ENCODE data around the gene YIPF2.
A peak's percentile ranks its signal among the peaks of the same experiment; 100 is the strongest.
"Not testable (repeated sequence)": the region's sequence is repeated elsewhere in the genome, so short reads cannot be mapped to it uniquely, and the experiment has no call there.

The YIPF2 gene

GRCh38 chr19:10928563-10929401 is at the start of gene YIPF2, which contains the start of gene TIMM29:
Gene YIPF2, minus strand, starts transcription at chr19:10928639. Its CDS starts 229 bp downstream, at chr19:10928410.
Gene TIMM29, plus strand, starts transcription at chr19:10928811. Its CDS starts 12 bp downstream, at chr19:10928823.
- DNase-seq (ENCODE audit: low read depth in 3 of 3) = peak; percentile 81 to 92 (median 86)

DNA sequence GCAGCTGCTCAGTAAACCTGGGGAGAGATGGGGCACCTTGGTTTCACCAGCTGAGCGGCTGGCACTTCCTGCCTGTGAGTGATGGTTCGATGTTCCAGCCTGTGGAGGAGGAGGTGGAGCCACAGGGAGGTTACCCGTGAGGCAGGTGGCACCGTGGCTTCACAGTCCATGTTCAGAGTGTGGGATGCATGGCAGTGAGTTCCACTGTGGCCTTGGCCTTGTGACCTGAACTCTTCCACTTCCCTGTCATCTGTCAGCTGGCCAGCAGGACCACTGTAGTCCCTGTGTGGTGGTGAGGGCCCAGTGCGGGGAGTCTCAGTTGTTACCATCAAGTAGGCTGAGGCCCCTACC is 49.3 kb upstream of the YIPF2 start:
- DNase-seq (ENCODE audit: low read depth in 3 of 3) = no peak

DNA sequence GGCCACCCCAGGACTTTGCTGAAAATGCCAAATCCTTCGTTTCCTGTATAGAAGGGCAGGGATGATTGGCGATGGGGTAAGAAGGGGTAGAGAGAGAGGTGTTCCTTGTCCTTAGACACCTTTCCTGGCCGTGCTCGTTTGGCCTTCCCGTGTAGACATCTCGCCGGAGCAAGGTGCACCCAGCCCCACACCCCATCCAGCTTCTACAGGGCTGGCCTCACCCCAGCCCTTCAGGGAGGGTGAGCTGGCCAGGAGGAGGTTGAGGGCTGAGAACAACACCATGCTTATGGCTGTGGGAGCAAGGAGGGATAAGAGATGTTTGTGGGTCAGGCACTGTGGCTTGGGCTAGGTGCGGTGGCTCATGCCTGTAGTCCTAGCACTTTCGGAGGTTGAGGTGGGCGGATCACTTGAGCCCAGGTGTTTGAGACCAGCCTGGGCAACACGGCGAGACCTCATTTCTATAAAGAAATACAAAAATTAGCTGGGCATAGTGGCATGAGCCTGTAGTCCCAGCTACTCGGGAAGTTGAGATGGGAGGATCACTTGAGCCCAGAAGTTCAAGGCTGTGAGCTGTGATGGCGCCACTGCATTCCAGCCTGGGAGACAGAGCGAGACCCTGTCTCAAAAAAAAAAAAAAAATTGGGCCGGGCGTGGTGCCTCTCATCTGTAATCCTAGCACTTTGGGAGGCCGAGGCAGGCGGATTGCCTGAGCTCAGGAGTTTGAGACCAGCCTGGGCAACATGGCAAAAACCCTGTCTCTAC is 47.9 kb upstream of the YIPF2 start:
- no peak for DNase-seq (ENCODE audit: low read depth in 3 of 3)

- no peak for DNase-seq (ENCODE audit: low read depth in 3 of 3)
Measured at GRCh38 chr19:10975374-10976130, 47.1 kb upstream of the YIPF2 start.

DNA sequence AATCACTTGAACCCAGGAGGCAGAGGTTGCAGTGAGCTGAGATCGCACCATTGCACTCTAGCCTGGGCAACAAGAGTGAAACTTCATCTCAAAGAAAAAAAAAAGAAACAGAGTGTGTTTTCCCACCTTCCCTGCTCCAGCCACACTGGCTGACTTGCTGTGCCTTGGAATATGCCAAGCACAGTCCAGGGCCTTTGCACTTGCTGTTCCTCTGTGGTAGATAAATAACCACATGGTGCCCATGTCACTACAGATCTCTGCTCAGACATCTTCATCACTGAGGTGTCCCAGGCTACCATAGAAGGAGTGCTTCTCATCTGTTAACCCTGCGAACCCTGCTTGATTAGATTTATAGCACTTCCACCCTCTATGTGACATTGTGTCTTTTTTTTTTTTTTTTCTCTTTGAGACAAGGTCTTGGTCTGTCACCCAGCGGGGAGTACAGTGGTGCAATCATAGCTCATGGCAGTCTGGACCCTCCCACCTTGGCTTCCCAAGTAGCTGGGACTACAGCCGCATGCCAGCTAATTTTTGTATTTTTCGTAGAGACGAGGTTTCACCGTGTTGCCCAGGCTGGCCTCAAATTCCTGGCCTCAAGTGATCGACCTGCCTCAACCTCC is 42.8 kb upstream of the YIPF2 start:
- no peak for DNase-seq (ENCODE audit: low read depth in 3 of 3)

DNA sequence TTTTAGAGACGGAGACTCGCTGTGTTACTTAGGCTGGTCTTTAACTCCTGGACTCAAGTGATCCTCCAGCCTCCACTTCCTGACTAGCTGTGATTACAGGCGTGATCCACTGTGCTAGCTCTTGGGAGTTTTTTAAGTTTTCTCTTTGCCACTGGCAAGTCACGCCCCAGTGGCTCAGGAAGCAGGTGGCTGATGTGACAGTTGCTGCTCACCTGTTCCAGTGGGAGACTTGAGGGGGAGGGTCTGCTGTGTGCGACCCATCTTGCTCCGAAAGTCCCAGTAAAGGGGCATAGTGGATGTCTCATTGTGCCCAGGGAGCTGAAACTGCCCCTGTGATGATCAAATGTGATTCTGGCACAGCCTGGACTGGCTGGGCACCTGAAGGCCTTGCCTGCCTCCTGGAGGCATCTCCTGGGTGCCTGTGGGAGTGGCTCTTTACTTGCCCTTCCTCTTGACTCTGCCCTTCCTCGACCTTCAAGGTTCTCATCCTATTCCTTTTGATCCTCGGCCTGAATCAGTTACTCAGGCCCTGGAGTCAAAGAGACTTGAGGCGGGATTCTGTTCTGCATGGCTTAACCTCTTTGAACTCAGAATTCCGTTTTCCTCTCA is 40.2 kb upstream of the YIPF2 start:
- no peak for DNase-seq (ENCODE audit: low read depth in 3 of 3)

- no peak for DNase-seq (ENCODE audit: low read depth in 3 of 3)
Measured at GRCh38 chr19:10966809-10967208, 38.4 kb upstream of the YIPF2 start.

- DNase-seq (ENCODE audit: low read depth in 3 of 3) = no peak
Measured at GRCh38 chr19:10965398-10965797, 37.0 kb upstream of the YIPF2 start.

DNA sequence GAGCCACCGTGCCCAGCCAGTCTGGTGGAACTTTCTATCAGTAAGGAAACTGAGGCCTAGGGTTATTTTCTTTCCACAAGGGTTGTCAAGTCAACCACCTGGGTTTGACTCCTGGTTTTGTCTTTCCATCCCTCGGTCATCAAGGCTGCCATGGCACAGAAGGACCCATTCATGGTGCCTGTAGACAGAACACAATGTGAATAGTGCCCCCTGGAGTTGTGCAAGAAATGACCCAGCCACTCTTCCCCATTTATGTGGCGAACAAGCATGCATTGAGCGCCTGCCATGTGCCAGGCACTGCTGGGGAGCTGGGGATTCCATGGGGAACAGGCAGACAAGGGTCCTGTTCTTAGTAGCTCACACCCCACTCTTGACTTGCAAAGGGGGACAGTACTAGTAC is 36.5 kb upstream of the YIPF2 start:
- DNase-seq (ENCODE audit: low read depth in 3 of 3) = no peak

DNA sequence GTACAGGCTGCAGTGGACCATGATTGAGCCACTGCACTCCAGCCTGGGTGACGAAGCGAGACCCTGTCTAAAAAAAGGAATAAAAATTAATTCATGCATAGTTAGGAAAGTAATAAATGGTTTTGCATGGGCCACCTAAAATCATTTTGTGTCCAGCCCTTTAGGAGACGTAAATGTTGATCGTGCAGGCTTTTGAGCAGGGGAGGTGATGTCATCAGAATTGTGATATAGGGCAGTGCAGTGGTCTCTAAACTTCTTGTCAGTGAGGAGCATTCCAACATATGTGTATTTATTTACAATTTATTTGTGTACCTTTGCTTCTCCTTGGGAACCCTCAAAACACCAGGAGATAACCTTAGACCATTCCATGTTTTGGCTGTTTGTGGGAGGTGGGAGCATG is 35.4 kb upstream of the YIPF2 start:
- no peak for DNase-seq (ENCODE audit: low read depth in 3 of 3)

DNA sequence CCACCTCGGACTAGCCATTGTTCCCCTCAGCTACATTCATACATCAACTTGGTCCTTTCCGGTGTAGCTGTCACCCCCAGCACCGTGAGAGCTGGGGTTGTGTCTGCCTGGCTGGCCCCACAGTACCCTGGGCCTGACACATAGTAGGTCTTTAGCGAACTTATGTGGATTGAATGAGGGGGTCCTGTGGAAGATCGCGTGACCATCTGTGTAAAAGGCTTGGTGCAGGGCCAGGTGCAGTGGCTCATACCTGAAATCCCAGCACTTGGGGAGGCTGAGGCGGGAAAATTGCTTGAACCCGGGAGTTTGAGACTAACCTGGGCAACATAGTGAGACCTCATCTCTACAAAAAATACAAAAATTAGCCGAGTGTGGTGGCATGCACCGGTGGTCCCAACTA is 34.4 kb upstream of the YIPF2 start:
- DNase-seq (ENCODE audit: low read depth in 3 of 3) = no peak

GRCh38 chr19:10961073-10961860 is 32.8 kb upstream of the YIPF2 start:
- DNase-seq (ENCODE audit: low read depth in 3 of 3) = no peak

DNA sequence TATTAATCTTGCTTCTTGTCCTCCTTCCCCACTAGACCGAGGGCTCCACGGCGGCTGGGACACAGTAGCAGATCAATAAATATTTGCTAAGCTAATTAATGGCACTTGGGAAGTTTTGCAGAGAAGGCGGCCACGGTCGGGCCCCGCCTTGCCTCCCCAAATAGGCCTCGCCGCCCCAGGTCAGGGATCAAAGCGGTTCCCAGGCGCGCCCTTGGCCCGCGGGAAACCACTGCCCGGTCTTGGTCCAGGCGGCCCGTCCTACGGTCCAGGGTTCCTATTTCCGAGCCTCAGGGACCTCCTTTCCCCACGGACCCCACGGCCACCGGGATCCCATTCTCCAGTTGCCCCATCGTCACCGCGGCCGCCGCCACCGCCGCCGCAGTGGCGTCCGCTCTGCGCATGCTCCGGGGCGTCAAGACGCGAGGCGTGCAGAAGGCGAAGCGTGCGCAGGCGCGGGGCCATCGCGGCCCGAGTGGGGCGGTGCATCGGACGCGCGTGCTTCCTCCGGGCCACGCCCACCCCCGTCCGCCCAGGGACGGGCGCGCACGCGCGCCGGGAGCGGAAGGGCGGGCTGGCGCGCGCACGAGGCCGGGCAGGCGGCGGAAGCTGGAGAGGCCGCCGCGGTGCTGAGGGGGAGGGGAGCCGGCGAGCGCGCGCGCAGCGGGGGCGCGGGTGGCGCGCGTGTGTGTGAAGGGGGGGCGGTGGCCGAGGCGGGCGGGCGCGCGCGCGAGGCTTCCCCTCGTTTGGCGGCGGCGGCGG is 32.1 kb upstream of the YIPF2 start, which contains the start of gene SMARCA4:
Gene SMARCA4, plus strand, starts transcription at position 717 of the 759 bp plus-strand sequence. CDS start 23,122 bp downstream, outside the sequence.
- peak; percentile 96 to 98 (median 96) for DNase-seq (ENCODE audit: low read depth in 3 of 3)

DNA sequence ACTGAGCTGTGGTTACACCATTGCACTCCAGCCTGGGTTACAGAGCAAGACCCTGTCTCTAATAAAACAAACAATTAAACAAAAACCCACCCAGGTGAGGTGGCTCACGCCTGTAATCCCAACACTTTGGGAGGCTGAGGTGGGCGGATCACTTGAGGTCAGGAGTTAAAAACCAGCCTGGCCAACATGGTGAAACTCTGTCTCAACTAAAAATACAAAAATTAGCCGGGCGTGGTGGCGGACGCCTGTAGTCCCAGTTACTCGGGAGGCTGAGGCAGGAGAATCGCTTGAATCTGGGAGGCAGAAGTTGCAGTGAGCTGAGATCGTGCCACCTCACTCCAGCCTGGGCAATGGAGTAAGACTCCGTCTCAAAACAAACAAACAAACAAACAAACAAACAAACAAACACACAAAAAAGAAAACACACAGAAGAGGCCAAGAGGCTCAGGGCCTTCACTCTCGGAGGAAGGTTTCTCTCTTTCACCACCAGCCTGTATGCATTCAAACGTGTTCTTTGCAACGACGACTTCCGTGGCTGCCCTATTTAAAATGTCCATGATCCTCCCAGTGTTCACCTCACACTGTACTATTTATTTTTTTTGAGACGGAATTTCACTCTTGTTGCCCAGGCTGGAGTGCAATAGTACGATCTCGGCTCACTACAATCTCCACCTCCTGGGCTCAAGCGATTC is 31.0 kb upstream of the YIPF2 start:
- DNase-seq (ENCODE audit: low read depth in 3 of 3) = not testable (repeated sequence)

- no peak for DNase-seq (ENCODE audit: low read depth in 3 of 3)
Measured at GRCh38 chr19:10952809-10953208, 24.4 kb upstream of the YIPF2 start.

DNA sequence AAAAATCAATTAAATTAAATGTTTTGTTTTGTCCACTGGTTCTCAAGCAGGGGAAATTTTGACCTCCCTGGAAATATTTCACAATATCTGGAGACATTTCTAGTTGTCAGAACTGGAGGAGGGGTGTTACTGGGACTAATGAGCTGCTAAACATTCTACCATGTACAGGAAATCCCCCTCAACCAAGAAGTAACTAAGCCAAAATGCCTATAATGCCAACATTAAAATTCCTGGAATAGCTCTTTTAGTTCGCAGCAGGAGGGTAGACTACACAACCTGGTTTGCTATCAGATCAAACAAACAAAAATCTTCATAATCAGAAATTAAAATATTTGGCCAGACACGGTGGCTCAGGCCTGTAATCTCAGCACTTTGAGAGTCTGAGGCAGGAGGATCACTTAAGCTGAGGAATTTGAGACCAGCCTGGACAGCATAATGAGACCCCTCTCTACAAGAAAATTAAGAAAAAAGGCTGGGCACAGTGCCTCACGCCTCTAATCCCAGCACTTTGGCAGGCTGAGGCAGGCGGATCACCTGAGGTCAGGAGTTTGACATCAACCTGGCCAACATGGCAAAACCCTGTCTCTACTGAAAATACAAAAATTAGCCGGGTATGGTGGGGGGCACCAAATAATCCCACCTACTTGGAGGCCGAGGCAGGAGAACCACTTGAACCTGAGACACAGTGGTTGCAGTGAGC is 18.7 kb upstream of the YIPF2 start:
- no peak for DNase-seq (ENCODE audit: low read depth in 3 of 3)

GRCh38 chr19:10945264-10945663 is 16.8 kb upstream of the YIPF2 start:
- DNase-seq (ENCODE audit: low read depth in 3 of 3) = no peak

GRCh38 chr19:10943412-10943811 is 15.0 kb upstream of the YIPF2 start:
- not testable (repeated sequence) for DNase-seq (ENCODE audit: low read depth in 3 of 3)

All from stimulated activated CD4-positive, alpha-beta T cell treated with anti-CD3 and anti-CD28 coated beads, TNF-alpha, amount 100 ng/mL, for 4 hours (primary cell).